Right lobe of liver (tissue), 6 donors: ENCODE measurements around the gene CBX8. TPM values are rescaled to one million over a fixed set of nuclear protein-coding genes. Genes with fewer than 3 reads are reported as not detected.

Experiments used
- ATAC-seq, 4 donors: fragments of 200-7000 bp; cut with Tn5 transposase; one replicate each; pipeline ENCODE4 v1.9.1; 2020; ENCODE audit warnings: mild to moderate bottlenecking in 4 of 4, moderate library complexity in 4 of 4
- DNase-seq, 3 donors: peaks; one replicate each; pipeline ENCODE4 v3.0.0-alpha.2; 2020
- H3K27ac ChIP-seq, 3 donors: fragments of 200-600 bp; one replicate each; pipeline ENCODE4 v1.8.0; 2022
- H3K27me3 ChIP-seq, 2 donors: fragments of 200-600 bp; one replicate each; pipeline ENCODE4 v1.8.0; 2022
- H3K36me3 ChIP-seq, 4 donors: fragments of 200-600 bp; sonication (generic) in 1 of 4; one replicate each; pipeline versions ENCODE4 v1.5.1 to v1.8.0; 2017 to 2022; ENCODE audit warnings: control low read depth in 1 of 4
- H3K4me1 ChIP-seq, 4 donors: fragments of 200-600 bp; sonication (generic) in 1 of 4; one replicate each; pipeline versions ENCODE4 v1.5.1 to v1.8.0; 2017 to 2022; ENCODE audit warnings: control low read depth in 1 of 4
- H3K4me3 ChIP-seq, 3 donors: fragments of 200-600 bp; one replicate each; pipeline ENCODE4 v1.8.0; 2022
- H3K9me3 ChIP-seq, 4 donors: fragments of 200-600 bp; sonication (generic) in 1 of 4; one replicate each; pipeline versions ENCODE4 v1.5.1 to v1.8.0; 2017 to 2022; ENCODE audit warnings: control low read depth in 1 of 4
- CTCF ChIP-seq, 4 donors: fragments of 200-600 bp in 3 of 4; fragments of 450-650 bp in 1 of 4; IDR thresholded peaks; one replicate each; pipeline versions ENCODE4 v1.5.1 to v1.8.0; 2016 to 2022; ENCODE audit warnings: antibody characterized with exemption in 4 of 4, mild to moderate bottlenecking in 2 of 4
- POLR2A ChIP-seq: fragments of 450-650 bp; IDR thresholded peaks from one replicate; pipeline ENCODE4 v1.6.1; 2017; ENCODE audit warnings: antibody characterized with exemption, mild to moderate bottlenecking
- WGBS: methylation state at CpG from one replicate; pipeline ENCODE4 v1.1.6; 2018; ENCODE audit warnings: low coverage, low lambda C conversion rate; ENCODE audit not compliant: insufficient coverage; ENCODE audit errors: missing lambda C conversion rate; 5-methylcytosine and 5-hydroxymethylcytosine counted together
- intact Hi-C, 2 donors: fragments of 100-400 bp; cut with DNase I; formaldehyde crosslinking; loops; one replicate each; pipeline versions ENCODE4 v1.11.2 to v1.14.1; 2022
- total RNA-seq, 6 experiments: library from RNA; depleted of rRNA in 2 of 6; stranded (reverse); fragments of >200 nt in 2 of 6; fragmentation: NEBNext Ultra II Directional in 3 of 6; extraction: Animal tissue kit (Norgen Biotek cat#: 25700) in 3 of 6; gene quantifications; one replicate each; pipeline versions ENCODE4 v1.1.0 to v1.2.4, GENCODE V29; 2016 to 2023
- donor health status: DM: no; HTN: yes; CAD: no.
- donor health status: DM: no; HTN: no; CAD: no.
- donor health status: DM: no; HTN: no; CAD: no.
- donor health status: DM: no; HTN: yes; CAD: no.
- donor health status: DM: no; HTN: yes; CAD: no.

Gene CBX8
- total RNA-seq, 6 experiments from 2014 or later = 1.2 to 4.7 (median 2.0) TPM

- DNase-seq (no peak), ATAC-seq (no peak)
- TF ChIP-seq CTCF (IDR thresholded peaks at IDR 0.05) (no peak), POLR2A (no peak)
- Histone ChIP-seq H3K4me1 (peaks cover 0 to 17% (median 0%) of the 10 kb centered on the region in 4 donors), H3K4me3 (no peak overlapping the region), H3K36me3 (no peaks in the 10 kb centered on the region), H3K27me3 (peaks cover 25 to 83% of the 10 kb centered on the region in 2 donors), H3K27ac (no peak overlapping the region), H3K9me3 (no peaks in the 10 kb centered on the region)
- WGBS = 15% methylated on average over 10 of the region's 13 CpGs
- intact Hi-C loops = loop anchor here in 1 of 2 donors (10.0 kb wide), 1 partner anchor 178 kb away; no protein-coding TSS in a partner anchor
These were observed 10.2 kb upstream of the CBX8 start for GRCh38 chr17:79806863-79807720.

GRCh38 chr17:79806446-79806760, 9.5 kb upstream of the CBX8 start:
- no peak for DNase-seq
- no peak overlapping the region for H3K27ac ChIP-seq
- TF ChIP-seq POLR2A (no peak), CTCF (IDR thresholded peaks at IDR 0.05) (no peak)
- no peak for ATAC-seq
- H3K4me1 ChIP-seq = peaks cover 0 to 11% (median 0%) of the 10 kb centered on the region in 4 donors
- no peak overlapping the region for H3K4me3 ChIP-seq
- peaks cover 25 to 83% of the 10 kb centered on the region in 2 donors for H3K27me3 ChIP-seq
- no peaks in the 10 kb centered on the region for H3K36me3 ChIP-seq
- WGBS = 30% methylated on average over 2 of the region's 4 CpGs
- H3K9me3 ChIP-seq = no peaks in the 10 kb centered on the region
- intact Hi-C loops = loop anchor here in 1 of 2 donors (10.0 kb wide), 1 partner anchor 178 kb away; no protein-coding TSS in a partner anchor

- Histone ChIP-seq H3K27ac (no peak overlapping the region), H3K4me1 (peaks cover 0 to 17% (median 0%) of the 10 kb centered on the region in 4 donors), H3K9me3 (no peaks in the 10 kb centered on the region), H3K27me3 (peaks cover 27 to 88% of the 10 kb centered on the region in 2 donors), H3K4me3 (no peak overlapping the region), H3K36me3 (no peaks in the 10 kb centered on the region)
- DNase-seq (no peak), ATAC-seq (no peak)
- WGBS = 10% methylated on average over 22 of the region's 22 CpGs
- intact Hi-C loops = loop anchor here in 1 of 2 donors (5.0 to 10.0 kb wide), 2 partner anchors 37 to 180 kb away; no protein-coding TSS in a partner anchor
- TF ChIP-seq POLR2A (no peak), CTCF (IDR thresholded peaks at IDR 0.05) (no peak)
These were observed 8.2 kb upstream of the CBX8 start for GRCh38 chr17:79804856-79805696.

GRCh38 chr17:79803997-79804855, 7.3 kb upstream of the CBX8 start:
- no peak overlapping the region for H3K4me3 ChIP-seq

More at GRCh38 chr17:79803997-79804855, 7.3 kb upstream of the CBX8 start:
- WGBS = 4% methylated on average over 17 of the region's 76 CpGs
- intact Hi-C loops = loop anchor here in 1 of 2 donors (5.0 to 10.0 kb wide), 2 partner anchors 38 to 181 kb away; no protein-coding TSS in a partner anchor
- no peak for TF ChIP-seq CTCF (IDR thresholded peaks at IDR 0.05)
- TF ChIP-seq POLR2A = no peak
- Histone ChIP-seq H3K9me3 (no peaks in the 10 kb centered on the region), H3K4me1 (peaks cover 0 to 17% (median 0%) of the 10 kb centered on the region in 4 donors), H3K27me3 (peaks cover 27 to 91% of the 10 kb centered on the region in 2 donors), H3K36me3 (no peaks in the 10 kb centered on the region), H3K27ac (no peak overlapping the region)
- ATAC-seq (peak in 2 of 4 donors; percentile 11), DNase-seq (no peak)
